T-helper 1 cell (primary cell): Measurements from ENCODE around the gene HHATL.

Experiments
- DNase-seq, 5 donors: peaks; one replicate each; pipeline ENCODE4 v3.0.0-alpha.2; 2012 to 2020

Gene HHATL

GRCh38 chr3:42711491-42712343 lies 9.1 kb upstream of the HHATL start:
- peak in 1 of 5 donors; percentile 3 for DNase-seq

- peak in 1 of 5 donors; percentile 6 for DNase-seq
Observed at GRCh38 chr3:42710323-42711021, 7.9 kb upstream of the HHATL start.

GRCh38 chr3:42709621-42710020 lies 7.0 kb upstream of the HHATL start:
- DNase-seq, result peak in 1 of 5 donors; percentile 2

- DNase-seq, result peak in 1 of 5 donors; percentile 9
Observed at GRCh38 chr3:42708611-42709151, 6.1 kb upstream of the HHATL start.

GRCh38 chr3:42707620-42708355 lies 5.2 kb upstream of the HHATL start:
- DNase-seq, result peak in 1 of 5 donors; percentile 4

- peak in 1 of 5 donors; percentile 4 for DNase-seq
Observed at GRCh38 chr3:42706721-42707619, 4.4 kb upstream of the HHATL start.

- DNase-seq, result peak in 1 of 5 donors; percentile 2
Observed at GRCh38 chr3:42705962-42706585, 3.5 kb upstream of the HHATL start.

GRCh38 chr3:42705058-42705767 lies 2.6 kb upstream of the HHATL start:
- DNase-seq, result no peak

- no peak for DNase-seq
Observed at GRCh38 chr3:42704136-42704841, 1.7 kb upstream of the HHATL start.

- no peak for DNase-seq
Observed at GRCh38 chr3:42703695-42704025, 1.1 kb upstream of the HHATL start.

GRCh38 chr3:42702982-42703694 lies 540 bp upstream of the HHATL start:
- DNase-seq, result no peak

- DNase-seq, result peak in 4 of 5 donors; percentile 36 to 54 (median 46)
Observed at GRCh38 chr3:42701371-42702065, 1.1 kb downstream of the HHATL start.

GRCh38 chr3:42700366-42701288 lies 2.0 kb downstream of the HHATL start:
- no peak for DNase-seq

- DNase-seq, result no peak
Observed at GRCh38 chr3:42699511-42699971, 3.1 kb downstream of the HHATL start.

- DNase-seq, result peak in 1 of 5 donors; percentile 18
Observed at GRCh38 chr3:42698911-42699230, 3.7 kb downstream of the HHATL start.

- DNase-seq, result no peak
Observed at GRCh38 chr3:42698216-42698910, 4.2 kb downstream of the HHATL start.
